ENCODE data around the gene RABGAP1L.

Gene RABGAP1L

GRCh38 chr1:174949645-174950044, 790.3 kb downstream of the RABGAP1L start:
- no peak for DNase-seq

GRCh38 chr1:174953285-174954072, 794.2 kb downstream of the RABGAP1L start:
- no peak for DNase-seq

GRCh38 chr1:174954073-174954460, 794.7 kb downstream of the RABGAP1L start:
- DNase-seq, result no peak

GRCh38 chr1:174954671-174955669, 795.6 kb downstream of the RABGAP1L start:
- peak; percentile 9 for DNase-seq

- no peak for DNase-seq
Observed at GRCh38 chr1:174956086-174956485, 796.8 kb downstream of the RABGAP1L start.

- DNase-seq, result no peak
Observed at GRCh38 chr1:174956976-174957375, 797.7 kb downstream of the RABGAP1L start.

- DNase-seq, result no peak
Observed at GRCh38 chr1:174957829-174958228, 798.5 kb downstream of the RABGAP1L start.

- no peak for DNase-seq
Observed at GRCh38 chr1:174958396-174958795, 799.1 kb downstream of the RABGAP1L start.

GRCh38 chr1:174960362-174960761, 801.0 kb downstream of the RABGAP1L start:
- DNase-seq, result no peak

GRCh38 chr1:174963529-174964125, 804.3 kb downstream of the RABGAP1L start:
- DNase-seq, result no peak

- DNase-seq, result no peak
Observed at GRCh38 chr1:174964261-174964971, 805.1 kb downstream of the RABGAP1L start.

- no peak for DNase-seq
Observed at GRCh38 chr1:174964972-174965361, 805.6 kb downstream of the RABGAP1L start.

- no peak for DNase-seq
Observed at GRCh38 chr1:174965362-174966007, 806.2 kb downstream of the RABGAP1L start.

GRCh38 chr1:174966008-174966572, 806.8 kb downstream of the RABGAP1L start:
- DNase-seq, result no peak

GRCh38 chr1:174967845-174968705, 808.8 kb downstream of the RABGAP1L start:
- DNase-seq, result no peak

GRCh38 chr1:174968750-174969244, 809.5 kb downstream of the RABGAP1L start:
- DNase-seq, result peak; percentile 79

GRCh38 chr1:174969977-174970376, 810.7 kb downstream of the RABGAP1L start:
- DNase-seq, result no peak

GRCh38 chr1:174971466-174971865, 812.1 kb downstream of the RABGAP1L start:
- no peak for DNase-seq

- no peak for DNase-seq
Observed at GRCh38 chr1:174971902-174972301, 812.6 kb downstream of the RABGAP1L start.

GRCh38 chr1:174974711-174975119, 815.4 kb downstream of the RABGAP1L start:
- no peak for DNase-seq

Data from fibroblast of skin of back (primary cell).